C1 segment of cervical spinal cord (tissue), 14 donors: ENCODE results near the gene ZNRF2.

ENCODE experiments used
- DNase-seq, 14 donors: peaks; one replicate each; lab custom pipeline; 2025; lab: John Stamatoyannopoulos, UW

The ZNRF2 gene

GRCh38 chr7:30321089-30321881, 36.9 kb downstream of the ZNRF2 start:
- no peak for DNase-seq

DNA sequence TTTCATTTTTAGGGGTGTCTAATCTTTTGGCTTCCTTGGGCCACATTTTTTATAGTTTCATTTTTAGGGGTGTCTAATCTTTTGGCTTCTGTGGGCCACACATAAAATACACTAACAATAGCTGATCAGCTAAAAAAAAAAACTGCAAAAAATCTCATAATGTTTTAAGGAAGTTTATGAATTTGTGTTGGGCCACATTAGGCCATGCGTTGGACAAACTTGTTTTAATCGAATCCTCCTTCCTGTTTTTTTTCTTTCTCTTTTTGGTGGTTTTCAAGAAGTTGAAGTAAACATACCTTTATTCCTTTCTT, 37.4 kb downstream of the ZNRF2 start:
- DNase-seq: no peak

GRCh38 chr7:30322271-30323005, 38.0 kb downstream of the ZNRF2 start:
- no peak for DNase-seq

DNA sequence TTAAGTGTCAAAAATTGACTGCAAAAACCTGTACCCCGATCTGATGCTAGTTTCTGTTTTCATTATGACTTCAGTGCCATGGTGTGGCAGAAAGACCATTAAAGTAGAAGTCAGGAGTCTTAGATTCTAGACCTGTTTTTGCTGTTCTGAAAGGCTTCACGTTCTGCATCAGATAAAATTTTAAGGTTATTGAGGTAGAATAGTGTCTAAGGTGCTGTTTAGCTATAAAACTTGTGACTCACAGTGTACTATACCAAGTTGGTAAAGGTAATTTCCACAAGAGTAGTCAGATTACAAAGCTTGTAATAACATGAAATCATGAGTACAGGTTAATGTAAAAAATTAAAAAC, 38.6 kb downstream of the ZNRF2 start:
- no peak for DNase-seq

DNA sequence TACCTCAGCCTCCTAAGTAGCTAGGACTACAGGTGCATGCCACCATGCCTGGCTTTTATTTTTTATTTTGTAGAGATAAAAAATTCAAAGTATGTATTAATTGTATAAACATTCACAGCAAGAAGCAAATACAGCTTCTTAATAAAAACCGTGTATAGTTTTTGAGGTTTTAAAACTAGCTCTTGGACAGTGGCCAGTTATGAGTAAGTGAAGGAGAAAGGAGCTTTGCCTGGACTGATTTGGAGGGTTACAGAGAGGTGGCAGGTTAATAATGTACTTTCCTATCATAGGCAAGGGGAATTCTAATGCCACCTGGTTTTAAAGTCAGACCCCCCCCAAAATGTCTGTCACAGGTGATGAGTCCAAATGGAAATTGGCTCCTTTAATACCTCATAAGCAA, 43.4 kb downstream of the ZNRF2 start:
- DNase-seq: no peak

DNA sequence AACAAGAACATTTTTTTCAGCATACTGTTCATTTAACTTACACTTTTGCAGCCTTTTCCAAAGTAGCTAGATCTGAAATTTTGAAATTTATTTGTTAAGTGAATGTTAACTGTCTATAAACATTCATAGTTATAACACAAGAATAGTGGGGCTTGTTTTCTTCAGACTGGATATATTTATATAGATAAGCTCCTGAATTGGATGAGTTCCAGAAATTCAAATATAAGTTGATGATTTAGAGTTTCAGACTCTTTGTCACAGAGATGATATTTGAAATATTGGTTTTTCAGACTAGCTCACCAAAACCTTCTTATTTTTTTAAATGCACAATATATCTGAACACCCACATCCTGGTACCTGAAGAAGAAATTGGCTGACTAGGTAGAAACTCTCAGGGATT, 44.0 kb downstream of the ZNRF2 start:
- no peak for DNase-seq

- no peak for DNase-seq
Observed at GRCh38 chr7:30329716-30330115, 45.3 kb downstream of the ZNRF2 start.

DNA sequence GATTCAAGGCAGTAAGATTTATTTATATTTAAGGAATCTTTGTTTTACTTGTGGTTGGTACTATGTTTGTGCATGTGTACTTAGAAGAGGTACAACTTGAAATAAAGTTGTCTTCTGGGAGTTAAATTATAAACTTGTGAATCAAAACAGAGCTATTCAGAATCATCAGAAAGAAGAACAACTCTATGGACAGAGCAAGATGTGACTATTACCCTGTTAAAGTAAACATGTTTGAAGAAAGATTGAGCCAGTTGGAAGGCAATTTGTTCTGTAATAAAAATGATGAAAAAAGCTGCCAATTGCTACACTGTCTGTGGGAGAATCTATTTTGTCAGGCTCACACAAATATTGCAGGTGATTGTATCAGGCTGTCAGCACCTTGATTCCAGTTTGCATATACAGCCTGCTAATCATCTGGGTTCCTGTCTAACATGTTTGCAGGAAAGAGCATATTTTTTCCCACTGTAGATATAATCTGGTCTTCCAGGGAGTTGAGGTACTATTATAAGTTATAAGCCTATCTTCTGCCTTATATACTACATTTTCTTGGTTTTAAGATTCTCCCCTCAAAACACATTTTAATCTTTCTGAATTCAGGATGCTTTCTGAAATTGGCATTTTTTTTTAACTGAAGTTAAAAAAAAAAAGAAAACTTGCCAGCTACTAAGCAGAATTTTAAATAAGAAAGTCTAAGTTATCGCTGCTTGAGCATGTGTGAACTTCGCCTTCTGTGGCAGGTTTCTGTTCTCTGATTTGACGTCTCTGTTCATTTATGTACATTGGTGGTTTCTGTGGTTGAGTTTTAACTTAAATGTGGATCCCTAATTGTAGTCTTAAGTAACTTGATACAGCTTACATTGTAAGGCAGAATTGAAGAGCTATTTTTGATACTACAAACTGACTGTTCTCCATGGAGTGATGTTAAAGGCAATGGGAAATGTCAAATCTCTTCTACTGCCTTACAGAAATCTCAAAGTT, 46.0 kb downstream of the ZNRF2 start:
- DNase-seq: no peak

GRCh38 chr7:30331338-30331737, 46.9 kb downstream of the ZNRF2 start:
- no peak for DNase-seq

GRCh38 chr7:30332549-30332948, 48.2 kb downstream of the ZNRF2 start:
- DNase-seq: no peak

- no peak for DNase-seq
Observed at GRCh38 chr7:30335763-30336487, 51.5 kb downstream of the ZNRF2 start.

DNA sequence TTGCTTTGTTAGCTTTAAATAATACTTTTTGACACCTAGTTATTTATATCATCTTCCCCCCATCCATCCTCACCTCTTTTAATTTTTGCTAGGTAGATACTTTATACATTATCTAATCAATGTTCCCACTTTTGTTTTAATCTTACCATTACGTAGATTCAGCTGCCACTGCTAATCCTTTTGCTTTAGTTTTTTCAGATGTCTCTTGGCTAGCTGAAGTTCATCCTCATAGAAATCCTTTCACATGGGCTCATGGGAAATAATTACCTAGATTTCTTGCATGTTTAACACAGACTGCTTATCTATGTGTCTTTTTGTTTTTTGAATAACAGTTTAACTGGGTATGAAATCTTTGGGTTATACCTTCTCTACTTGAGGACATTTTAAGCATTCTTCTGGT, 60.1 kb downstream of the ZNRF2 start:
- no peak for DNase-seq

GRCh38 chr7:30347226-30348082, 63.1 kb downstream of the ZNRF2 start:
- DNase-seq: no peak

DNA sequence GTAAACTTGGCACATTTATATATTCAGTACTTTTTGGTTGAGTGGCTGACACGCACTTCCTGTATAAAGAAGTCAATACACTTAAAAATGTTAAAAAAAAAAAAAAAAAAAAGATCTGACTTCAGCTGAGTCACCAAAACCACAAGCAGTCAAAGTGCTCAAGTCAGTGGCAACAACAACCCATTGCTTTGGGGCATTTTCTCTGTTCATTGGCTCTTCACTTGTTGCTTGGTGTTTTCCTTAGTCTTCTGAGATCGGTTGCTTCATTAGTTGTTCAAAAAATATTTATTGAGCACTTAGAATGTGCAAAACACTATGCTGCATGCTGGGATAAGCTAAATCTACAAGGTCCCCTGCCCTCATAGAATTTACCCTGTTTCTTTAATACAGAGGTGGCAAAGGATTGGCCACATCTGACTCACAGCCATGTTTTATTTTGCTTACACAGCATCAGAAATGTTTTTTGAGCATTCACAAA, 63.7 kb downstream of the ZNRF2 start:
- no peak for DNase-seq

DNA sequence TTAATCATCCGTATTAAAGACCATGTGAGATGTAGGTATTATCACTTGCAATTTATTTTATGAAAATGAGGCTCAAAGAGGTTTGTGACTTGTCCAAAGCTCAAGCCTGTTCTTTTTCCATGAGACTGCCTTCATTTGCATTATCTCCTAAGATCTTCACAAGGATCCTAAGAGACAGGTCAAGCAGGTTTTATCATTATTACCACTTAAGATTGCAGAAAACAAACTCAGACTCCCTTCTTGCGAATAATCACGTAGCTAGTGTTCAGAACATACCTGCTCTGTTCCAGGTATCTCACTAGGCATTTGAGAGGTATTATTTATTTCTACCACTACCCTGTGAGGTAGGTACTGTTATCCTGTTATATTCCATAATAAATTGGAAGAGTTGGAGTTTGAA, 64.8 kb downstream of the ZNRF2 start:
- DNase-seq: no peak

GRCh38 chr7:30349816-30350215, 65.4 kb downstream of the ZNRF2 start:
- no peak for DNase-seq

DNA sequence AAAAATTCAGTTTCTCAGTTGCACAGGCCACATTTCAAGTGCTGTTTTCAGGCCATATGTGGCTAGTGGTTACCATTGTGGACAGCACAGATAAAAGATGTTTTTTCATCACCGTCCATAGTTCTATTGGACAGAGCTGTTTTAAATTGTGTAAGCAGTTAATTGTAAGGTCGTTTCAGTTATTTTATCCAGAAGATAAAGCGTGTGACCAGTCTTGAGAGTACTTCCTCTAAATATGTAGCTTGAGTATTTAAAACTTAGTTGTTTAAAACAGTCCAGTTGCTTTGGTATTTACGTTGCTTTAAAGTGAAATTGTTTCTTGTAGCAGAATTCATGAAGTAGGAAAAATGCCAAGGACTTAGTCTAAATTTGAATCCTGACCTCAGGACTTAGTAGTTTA, 66.9 kb downstream of the ZNRF2 start:
- no peak for DNase-seq

GRCh38 chr7:30351724-30352123, 67.3 kb downstream of the ZNRF2 start:
- DNase-seq: no peak

DNA sequence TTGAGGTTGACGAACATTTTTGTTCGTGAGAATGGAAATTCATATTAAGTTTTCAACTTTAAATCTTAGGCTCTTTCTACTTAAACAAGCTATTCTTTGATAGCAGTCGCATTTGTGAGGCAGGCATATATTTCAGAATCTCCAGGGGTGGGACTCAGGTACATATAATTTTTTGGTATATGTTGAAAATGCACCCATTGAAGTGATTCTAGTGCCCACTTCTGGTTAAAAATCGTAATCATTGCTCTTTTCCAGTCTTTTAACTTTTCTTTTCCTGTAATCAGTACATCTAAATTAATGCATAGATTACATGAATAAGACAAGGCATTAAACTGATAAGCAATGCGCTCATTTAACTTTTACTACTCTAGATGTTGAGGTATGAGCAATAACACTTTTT, 67.8 kb downstream of the ZNRF2 start:
- no peak for DNase-seq

DNA sequence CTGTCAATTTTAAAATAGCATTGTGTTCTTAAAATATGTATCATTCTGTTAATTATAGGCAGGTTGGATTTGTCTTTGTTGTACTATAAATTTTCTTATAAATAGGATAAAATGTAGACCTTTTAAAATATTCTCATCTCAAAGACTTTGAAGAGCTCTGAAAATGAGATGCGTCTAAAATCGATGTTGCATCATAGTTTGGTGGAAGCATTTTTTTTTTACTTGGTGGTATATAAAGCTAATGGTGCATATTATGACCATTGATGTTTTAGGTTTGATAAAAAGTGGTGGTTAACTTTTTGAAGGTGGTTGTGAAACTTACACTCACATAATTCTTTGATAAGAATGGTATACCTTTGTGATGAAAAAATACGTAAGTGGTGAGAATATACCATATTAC, 69.1 kb downstream of the ZNRF2 start:
- no peak for DNase-seq
